ENCODE measurements around the gene ABCC6. TPM values are rescaled to one million over a fixed set of nuclear protein-coding genes. Genes with fewer than 3 reads are reported as not detected.

The ABCC6 gene
- total and polyA plus RNA-seq, 8 donors = 4.1 to 95.6 (median 11.5) TPM

DNA sequence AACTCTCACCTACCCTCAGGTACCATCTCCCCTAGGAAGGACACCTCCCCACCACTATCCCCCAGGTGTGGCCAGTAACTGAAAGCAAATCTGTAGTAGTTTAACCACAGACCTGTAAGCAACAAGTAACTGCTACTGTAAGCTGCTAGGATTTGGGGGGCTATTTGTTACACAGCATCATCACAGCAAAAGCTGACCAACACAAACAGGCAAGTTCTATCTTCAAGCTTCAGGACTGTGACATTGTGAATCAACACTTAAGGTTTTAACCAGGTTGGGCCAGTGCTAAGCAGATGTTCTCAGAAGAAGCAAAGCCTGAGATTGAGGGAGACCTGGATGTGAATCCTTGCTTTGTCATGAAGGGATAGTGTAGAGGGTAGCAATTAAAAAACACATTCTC lies 47.0 kb downstream of the ABCC6 start:
- Histone ChIP-seq H3K36me3 (peaks cover 17 to 63% (median 51%) of the 10 kb centered on the region in 4 donors), H3K4me1 (peaks cover 0 to 9% (median 0%) of the 10 kb centered on the region in 4 donors), H3K27ac (no peak overlapping the region), H3K27me3 (no peaks in the 10 kb centered on the region), H3K4me3 (no peak overlapping the region), H3K9me3 (no peaks in the 10 kb centered on the region)
- TF ChIP-seq POLR2AphosphoS5 (IDR thresholded peaks at IDR 0.05) = no peak
- TF ChIP-seq EP300 (IDR thresholded peaks at IDR 0.05) = no peak
- TF ChIP-seq CTCF (IDR thresholded peaks at IDR 0.05) = no peak
- no peak for TF ChIP-seq POLR2A (IDR thresholded peaks at IDR 0.05)
- intact Hi-C loops (cut with DNase I; ENCODE audit: low total_unique reads) = no loop called here
- no peak for DNase-seq

- Histone ChIP-seq H3K36me3 (peaks cover 23 to 73% (median 59%) of the 10 kb centered on the region in 4 donors), H3K27ac (no peak overlapping the region), H3K4me3 (no peak overlapping the region), H3K27me3 (no peaks in the 10 kb centered on the region), H3K4me1 (peaks cover 0 to 9% (median 0%) of the 10 kb centered on the region in 4 donors), H3K9me3 (no peaks in the 10 kb centered on the region)
- peak in 1 of 2 donors; percentile 83 for DNase-seq
- intact Hi-C loops (cut with DNase I; ENCODE audit: low total_unique reads) = no loop called here
- TF ChIP-seq POLR2AphosphoS5 (IDR thresholded peaks at IDR 0.05) = peak in 1 of 3 donors; percentile 5
- no peak for TF ChIP-seq CTCF (IDR thresholded peaks at IDR 0.05)
- WGBS, 5 donors = 69 to 72% (median 70%) methylated on average over 5 of the region's 5 CpGs; no CpG with 5 or more reads in 1 of the 5 donors
Observed at GRCh38 chr16:16175296-16175695, 48.0 kb downstream of the ABCC6 start.

GRCh38 chr16:16172991-16173390 lies 50.3 kb downstream of the ABCC6 start:
- TF ChIP-seq CTCF (IDR thresholded peaks at IDR 0.05) (no peak), POLR2AphosphoS5 (IDR thresholded peaks at IDR 0.05) (no peak), EP300 (IDR thresholded peaks at IDR 0.05) (no peak), POLR2A (IDR thresholded peaks at IDR 0.05) (no peak)
- Histone ChIP-seq H3K4me3 (no peak overlapping the region), H3K36me3 (peaks cover 19 to 85% (median 74%) of the 10 kb centered on the region in 4 donors), H3K4me1 (peaks cover 0 to 9% (median 0%) of the 10 kb centered on the region in 4 donors), H3K27ac (no peak overlapping the region), H3K27me3 (no peaks in the 10 kb centered on the region), H3K9me3 (no peaks in the 10 kb centered on the region)
- WGBS, 5 donors = 86 to 99% (median 93%) methylated on average over 4 of the region's 4 CpGs
- intact Hi-C loops (cut with DNase I; ENCODE audit: low total_unique reads) = no loop called here
- DNase-seq = no peak

DNA sequence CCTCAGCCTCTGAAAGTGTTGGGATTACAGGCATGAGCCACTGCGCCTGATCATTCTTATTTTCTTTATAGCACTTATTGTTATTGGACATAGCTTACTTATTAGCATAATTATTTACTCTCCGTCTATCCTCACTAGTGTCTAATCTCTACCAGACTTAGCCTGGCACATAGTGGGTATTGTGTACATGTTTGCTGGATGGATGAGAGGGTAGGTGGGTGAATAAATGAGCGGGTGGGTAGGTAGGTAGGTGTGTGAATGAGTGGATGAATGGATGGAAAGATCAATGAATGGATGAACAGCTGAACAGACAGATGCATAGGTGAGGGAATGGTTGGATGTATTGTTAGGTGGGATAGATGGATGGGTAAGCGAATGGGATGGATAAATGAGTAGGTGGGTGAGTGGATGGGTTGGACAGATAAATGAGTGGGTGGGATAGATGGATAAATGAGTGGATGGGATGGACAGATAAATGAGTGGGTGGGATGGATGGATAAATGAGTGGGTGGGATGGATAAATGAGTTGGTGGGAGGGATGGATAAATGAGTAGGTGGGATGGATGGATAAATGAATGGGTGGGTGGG lies 51.9 kb downstream of the ABCC6 start:
- no peaks in the 10 kb centered on the region for H3K9me3 ChIP-seq
- H3K4me3 ChIP-seq = no peak overlapping the region
- no peak overlapping the region for H3K27ac ChIP-seq
- H3K27me3 ChIP-seq = no peaks in the 10 kb centered on the region
- intact Hi-C loops (cut with DNase I; ENCODE audit: low total_unique reads) = no loop called here
- peaks cover 10 to 73% (median 67%) of the 10 kb centered on the region in 4 donors for H3K36me3 ChIP-seq
- peaks cover 0 to 9% (median 0%) of the 10 kb centered on the region in 4 donors for H3K4me1 ChIP-seq
- no peak for TF ChIP-seq CTCF (IDR thresholded peaks at IDR 0.05)
- TF ChIP-seq EP300 (IDR thresholded peaks at IDR 0.05) = no peak
- TF ChIP-seq POLR2A (IDR thresholded peaks at IDR 0.05) = no peak
- no peak for TF ChIP-seq POLR2AphosphoS5 (IDR thresholded peaks at IDR 0.05)
- no peak for DNase-seq
- 81 to 96% (median 90%) methylated on average over 3 to 4 of the region's 4 CpGs for WGBS, 5 donors
